ENCODE results near the gene HMCES. TPM values are rescaled to one million over a fixed set of nuclear protein-coding genes. Genes with fewer than 3 reads are reported as not detected.

HMCES gene
- total RNA-seq, 1 donor from 2014 or later: 31.4 TPM

DNA sequence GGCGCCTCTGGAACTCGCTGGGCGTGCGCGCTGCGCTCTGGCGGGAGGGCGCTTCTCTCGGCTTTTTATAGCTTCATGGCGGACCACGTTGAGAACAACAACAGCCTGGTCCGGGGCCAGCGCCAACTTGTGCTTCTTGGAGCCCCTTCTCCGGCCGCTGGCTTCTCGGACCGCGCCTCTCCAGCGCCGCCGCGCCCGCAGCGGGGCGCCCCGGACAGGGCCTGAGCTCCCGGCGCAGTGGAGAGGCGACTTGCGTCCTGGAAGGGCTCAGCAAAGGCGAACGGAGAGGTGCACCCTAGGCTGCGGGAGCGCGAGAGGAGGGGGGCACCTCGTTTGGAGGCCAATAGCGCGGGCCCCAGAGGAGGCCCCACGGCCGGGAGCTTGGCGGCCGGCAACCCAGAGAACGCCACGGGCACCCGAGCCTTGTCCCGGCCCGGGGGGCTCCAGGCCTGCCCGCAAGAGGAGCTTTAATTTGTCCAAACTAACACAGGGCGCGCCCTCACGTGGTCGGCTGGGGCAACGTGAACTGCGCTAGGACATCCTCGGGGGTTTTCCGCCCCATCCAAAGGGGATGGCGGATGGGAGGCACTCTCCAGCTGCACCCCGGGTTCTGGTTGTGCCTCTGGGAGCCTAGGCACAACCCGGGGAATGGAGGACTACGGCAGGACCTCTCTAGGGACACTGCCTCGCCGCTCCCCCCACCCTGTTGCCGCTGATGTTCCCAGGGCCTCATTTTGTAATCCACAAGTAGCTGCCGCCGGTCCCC is 37.8 kb downstream of the HMCES start:
- no peaks in the 10 kb centered on the region for H3K27me3 ChIP-seq (ENCODE audit: control insufficient read depth, insufficient read depth, low read length)
- TF ChIP-seq, protein P1, sequence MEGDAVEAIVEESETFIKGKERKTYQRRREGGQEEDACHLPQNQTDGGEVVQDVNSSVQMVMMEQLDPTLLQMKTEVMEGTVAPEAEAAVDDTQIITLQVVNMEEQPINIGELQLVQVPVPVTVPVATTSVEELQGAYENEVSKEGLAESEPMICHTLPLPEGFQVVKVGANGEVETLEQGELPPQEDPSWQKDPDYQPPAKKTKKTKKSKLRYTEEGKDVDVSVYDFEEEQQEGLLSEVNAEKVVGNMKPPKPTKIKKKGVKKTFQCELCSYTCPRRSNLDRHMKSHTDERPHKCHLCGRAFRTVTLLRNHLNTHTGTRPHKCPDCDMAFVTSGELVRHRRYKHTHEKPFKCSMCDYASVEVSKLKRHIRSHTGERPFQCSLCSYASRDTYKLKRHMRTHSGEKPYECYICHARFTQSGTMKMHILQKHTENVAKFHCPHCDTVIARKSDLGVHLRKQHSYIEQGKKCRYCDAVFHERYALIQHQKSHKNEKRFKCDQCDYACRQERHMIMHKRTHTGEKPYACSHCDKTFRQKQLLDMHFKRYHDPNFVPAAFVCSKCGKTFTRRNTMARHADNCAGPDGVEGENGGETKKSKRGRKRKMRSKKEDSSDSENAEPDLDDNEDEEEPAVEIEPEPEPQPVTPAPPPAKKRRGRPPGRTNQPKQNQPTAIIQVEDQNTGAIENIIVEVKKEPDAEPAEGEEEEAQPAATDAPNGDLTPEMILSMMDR (IDR thresholded peaks at IDR 0.05; ENCODE audit: insufficient read depth, low read length, poor library complexity, severe bottlenecking): peak; percentile 40
- DNase-seq (ENCODE audit: low read depth): no peak
- no peaks in the 10 kb centered on the region for H3K36me3 ChIP-seq (ENCODE audit: control insufficient read depth, insufficient read depth, low read length)
- H3K4me3 ChIP-seq (ENCODE audit: low read depth, low read length): peak overlapping the region; percentile 93

DNA sequence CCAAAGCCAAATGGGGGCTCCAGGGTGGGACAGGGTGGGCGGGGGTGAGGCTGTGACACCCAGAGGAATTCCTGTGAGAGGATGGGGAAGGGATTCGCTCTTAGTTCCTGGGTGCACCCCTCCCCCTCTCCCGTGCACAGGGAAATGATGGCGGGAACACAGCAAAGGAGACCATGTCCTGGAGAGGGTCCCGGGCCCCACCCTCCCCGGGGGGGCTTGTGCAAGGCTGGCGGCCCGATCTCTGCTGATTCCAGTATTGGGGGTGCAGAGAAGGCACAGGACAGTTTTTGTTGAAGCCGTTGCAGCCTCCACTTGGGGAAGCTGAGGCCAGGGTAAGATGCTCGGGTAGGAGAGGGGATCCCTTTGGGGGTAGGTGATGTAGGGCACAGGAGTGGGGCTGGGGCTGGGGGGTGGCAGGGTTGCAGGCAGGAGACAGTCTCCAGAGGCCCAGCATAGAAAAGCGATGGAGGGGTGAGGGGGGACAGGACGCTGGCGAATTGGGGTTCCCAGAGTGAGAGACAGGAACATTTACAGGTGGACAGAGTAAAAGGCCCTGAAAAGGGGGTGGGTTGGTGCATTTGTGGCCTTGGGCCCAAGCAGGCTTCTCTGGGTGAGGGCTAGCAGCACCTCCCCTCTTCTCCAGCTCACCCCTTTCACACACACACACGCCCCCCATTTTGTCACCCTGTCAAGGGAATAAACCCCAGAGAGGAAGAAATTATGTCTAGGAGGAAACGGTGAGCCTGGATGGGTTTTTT is 38.5 kb downstream of the HMCES start:
- Histone ChIP-seq H3K4me3 (ENCODE audit: low read depth, low read length) (peak overlapping the region; percentile 93), H3K27me3 (ENCODE audit: control insufficient read depth, insufficient read depth, low read length) (no peaks in the 10 kb centered on the region), H3K36me3 (ENCODE audit: control insufficient read depth, insufficient read depth, low read length) (no peaks in the 10 kb centered on the region)
- no peak for DNase-seq (ENCODE audit: low read depth)
- TF ChIP-seq, protein P1 (IDR thresholded peaks at IDR 0.05; ENCODE audit: insufficient read depth, low read length, poor library complexity, severe bottlenecking): no peak

- DNase-seq (ENCODE audit: low read depth): no peak
- H3K27me3 ChIP-seq (ENCODE audit: control insufficient read depth, insufficient read depth, low read length): no peaks in the 10 kb centered on the region
- no peaks in the 10 kb centered on the region for H3K36me3 ChIP-seq (ENCODE audit: control insufficient read depth, insufficient read depth, low read length)
- TF ChIP-seq, protein P1 (IDR thresholded peaks at IDR 0.05; ENCODE audit: insufficient read depth, low read length, poor library complexity, severe bottlenecking): no peak
- H3K4me3 ChIP-seq (ENCODE audit: low read depth, low read length): no peak overlapping the region
These were observed 39.2 kb downstream of the HMCES start for GRCh38 chr3:129317848-129318247.

DNA sequence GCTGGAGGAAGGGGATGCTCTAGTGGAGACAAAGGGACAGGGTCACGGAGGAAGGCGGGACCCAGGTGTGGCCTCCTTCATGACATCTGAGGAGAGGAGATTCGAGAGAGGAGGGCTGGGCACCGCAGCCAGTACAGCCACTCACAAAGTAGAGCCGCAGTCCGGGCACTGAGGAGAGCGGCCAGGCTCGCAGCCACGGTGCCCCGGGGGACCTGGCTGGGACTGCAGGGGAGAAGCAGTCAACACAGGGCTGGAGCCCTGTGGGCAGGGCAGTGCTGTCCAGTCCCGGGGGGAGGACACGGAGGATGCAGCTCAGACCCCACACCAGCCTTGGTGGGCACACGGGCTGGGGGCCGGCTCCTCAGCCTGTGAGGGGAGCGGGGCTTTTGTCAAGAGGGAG is 40.3 kb downstream of the HMCES start:
- Histone ChIP-seq H3K4me3 (ENCODE audit: low read depth, low read length) (no peak overlapping the region), H3K27me3 (ENCODE audit: control insufficient read depth, insufficient read depth, low read length) (no peaks in the 10 kb centered on the region), H3K36me3 (ENCODE audit: control insufficient read depth, insufficient read depth, low read length) (no peaks in the 10 kb centered on the region)
- TF ChIP-seq, protein P1 (IDR thresholded peaks at IDR 0.05; ENCODE audit: insufficient read depth, low read length, poor library complexity, severe bottlenecking): no peak
- no peak for DNase-seq (ENCODE audit: low read depth)

DNA sequence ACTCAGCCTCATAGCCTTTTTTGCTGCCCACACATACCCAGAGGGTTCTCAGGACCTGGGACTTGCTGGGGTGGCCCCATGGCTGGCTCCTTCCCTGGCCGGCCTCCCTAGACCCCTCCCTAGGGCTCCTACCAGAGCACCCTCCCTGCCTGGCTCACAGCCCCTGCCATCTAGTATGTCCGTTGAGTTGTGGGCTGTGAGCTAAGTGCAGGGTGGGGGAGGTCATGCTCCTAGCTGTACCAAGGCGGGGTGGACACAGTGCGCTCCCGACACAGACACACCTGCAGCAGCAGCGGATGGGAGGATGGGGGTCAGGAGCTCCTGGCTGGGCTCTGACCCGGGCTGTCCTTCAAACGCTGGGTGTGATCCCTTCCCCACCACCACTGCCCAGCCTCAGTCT is 41.6 kb downstream of the HMCES start:
- H3K36me3 ChIP-seq (ENCODE audit: control insufficient read depth, insufficient read depth, low read length): no peaks in the 10 kb centered on the region
- H3K4me3 ChIP-seq (ENCODE audit: low read depth, low read length): no peak overlapping the region
- no peak for DNase-seq (ENCODE audit: low read depth)
- H3K27me3 ChIP-seq (ENCODE audit: control insufficient read depth, insufficient read depth, low read length): no peaks in the 10 kb centered on the region
- TF ChIP-seq, protein P1 (IDR thresholded peaks at IDR 0.05; ENCODE audit: insufficient read depth, low read length, poor library complexity, severe bottlenecking): no peak

Measured in kidney epithelial cell (primary cell).